PC-3 (cell line): ENCODE data around the gene TPST1. TPM values are rescaled to one million over a fixed set of nuclear protein-coding genes. Genes with fewer than 3 reads are reported as not detected.

Source experiments
- ATAC-seq: fragments of 200-7000 bp; cut with Tn5 transposase; 2 replicates; pipeline ENCODE4 v1.9.1; 2020; ENCODE audit warnings: mild to moderate bottlenecking, moderate library complexity
- BruUV-seq: library from RNA; stranded (reverse); fragments of 400-500 nt; replicated peaks from 2 replicates; lab custom pipeline; 2021; lab: Mats Ljungman, UMichigan
- CTCF ChIA-PET: fragments of 300-600 bp; sonication (Branson Sonifier 250); formaldehyde crosslinking; loops from one replicate; lab custom pipeline; 2022; ENCODE audit warnings: antibody characterized with exemption; lab: Charles Lee
- POLR2A ChIA-PET: fragments of 300-600 bp; sonication (Branson Sonifier 250); formaldehyde crosslinking; loops from one replicate; lab custom pipeline; 2022; ENCODE audit warnings: antibody characterized with exemption; ENCODE audit not compliant: unreplicated experiment; lab: Charles Lee
- DNase-seq: peaks from one replicate; pipeline ENCODE4 v3.0.0-alpha.2; 2015
- H2AFZ ChIP-seq: fragments of 300-600 bp; sonication (generic); 2 replicates; pipeline ENCODE4 v1.6.0; 2016; ENCODE audit warnings: antibody characterized with exemption, low read length
- H3F3A ChIP-seq: fragments of 300-600 bp; sonication (generic); one replicate; pipeline ENCODE4 v1.6.0; 2017; ENCODE audit warnings: antibody characterized with exemption, low read length, control low read depth, mild to moderate bottlenecking; ENCODE audit not compliant: unreplicated experiment
- H3K27ac ChIP-seq: fragments of 300-600 bp; sonication (generic); 2 replicates; pipeline ENCODE4 v1.5.1; 2016; ENCODE audit warnings: mild to moderate bottlenecking, low read length
- H3K27me3 ChIP-seq: fragments of 300-600 bp; sonication (generic); 2 replicates; pipeline ENCODE4 v1.6.1; 2016; ENCODE audit warnings: low read length, mixed read lengths
- H3K36me3 ChIP-seq: fragments of 300-600 bp; sonication (generic); 2 replicates; pipeline ENCODE4 v1.6.1; 2016; ENCODE audit warnings: low read depth, mixed run types, low read length, mixed read lengths
- H3K4me1 ChIP-seq: fragments of 300-600 bp; sonication (generic); 2 replicates; pipeline ENCODE4 v1.5.1; 2016; ENCODE audit warnings: low read length; ENCODE audit not compliant: insufficient read depth
- H3K4me2 ChIP-seq: fragments of 300-600 bp; sonication (generic); 2 replicates; pipeline ENCODE4 v1.6.0; 2016; ENCODE audit warnings: low read length
- H3K4me3 ChIP-seq: fragments of 300-600 bp; sonication (generic); 2 replicates; pipeline ENCODE4 v1.5.1; 2016; ENCODE audit warnings: mild to moderate bottlenecking, low read length, mixed read lengths
- H3K79me2 ChIP-seq: fragments of 300-600 bp; sonication (generic); 2 replicates; pipeline ENCODE4 v1.6.1; 2017; ENCODE audit warnings: low read length, mixed read lengths
- H3K9ac ChIP-seq: fragments of 300-600 bp; sonication (generic); 2 replicates; pipeline ENCODE4 v1.6.0; 2016; ENCODE audit warnings: mild to moderate bottlenecking, low read length
- H3K9me2 ChIP-seq: fragments of 300-600 bp; sonication (generic); replicated peaks from 2 replicates; pipeline ENCODE4 v1.6.1; 2016; ENCODE audit warnings: mixed run types, low read length, mixed read lengths
- H3K9me3 ChIP-seq: fragments of 300-600 bp; sonication (generic); 2 replicates; pipeline ENCODE4 v1.6.1; 2016; ENCODE audit warnings: low read length, mixed read lengths
- H4K20me1 ChIP-seq: fragments of 300-600 bp; sonication (generic); 2 replicates; pipeline ENCODE4 v1.6.1; 2016; ENCODE audit warnings: low read length, mixed read lengths
- CTCF ChIP-seq: fragments of 300-600 bp; sonication (generic); conservative IDR thresholded peaks from 2 replicates; pipeline ENCODE4 v1.5.1; 2017; ENCODE audit warnings: antibody characterized with exemption, low read depth, mild to moderate bottlenecking, low read length
- EZH2 ChIP-seq: fragments of 300-600 bp; sonication (generic); IDR thresholded peaks from one replicate; pipeline ENCODE4 v1.6.1; 2017; ENCODE audit warnings: antibody characterized with exemption, mild to moderate bottlenecking, low read length; ENCODE audit not compliant: unreplicated experiment
- EZH2phosphoT487 ChIP-seq: fragments of 300-600 bp; sonication (generic); IDR thresholded peaks from 2 replicates; pipeline ENCODE4 v1.6.1; 2018; ENCODE audit warnings: mild to moderate bottlenecking, antibody characterized with exemption, low read length, borderline replicate concordance
- intact Hi-C: fragments of 100-400 bp; cut with micrococcal nuclease; formaldehyde crosslinking; loops from 2 replicates; pipeline ENCODE4 v1.9.0; 2023
- total RNA-seq: library from RNA; depleted of rRNA; stranded (reverse); fragments of >200 nt; gene quantifications from 2 replicates; pipeline ENCODE4 v1.2.3, GENCODE V29; 2014

The TPST1 gene
- total RNA-seq, 1 experiment from 2014 or later, result 14.4 TPM

DNA sequence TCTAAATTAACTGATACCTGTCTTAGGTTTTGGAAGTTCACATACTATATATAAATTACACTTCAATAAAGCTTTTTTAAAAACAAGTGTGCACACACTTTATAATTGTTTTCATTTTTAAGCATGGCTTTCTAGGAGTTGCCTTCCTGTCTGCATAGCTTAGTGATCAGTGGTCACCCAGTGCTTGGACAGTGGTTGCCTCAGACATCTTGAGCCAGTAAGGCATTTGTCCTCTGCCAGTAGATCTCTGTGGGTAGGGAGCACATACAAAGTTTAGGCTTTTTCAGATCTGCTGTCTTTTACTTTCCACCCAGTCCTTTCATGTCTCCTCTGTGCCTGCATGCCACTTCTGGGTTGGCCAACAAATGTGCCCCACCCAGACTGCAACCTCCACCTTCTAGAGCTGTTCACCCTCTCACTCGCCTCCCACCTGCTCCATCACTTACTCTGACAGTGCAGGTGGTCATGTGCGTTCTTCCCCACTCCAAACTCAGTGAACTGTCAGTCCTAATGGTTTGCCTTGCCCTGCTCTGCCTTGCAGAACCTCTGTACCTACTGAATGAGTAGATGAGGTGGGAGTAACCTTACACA is 31.7 kb downstream of the TPST1 start:
- Histone ChIP-seq H2AFZ (no peak overlapping the region), H3K27me3 (no peaks in the 10 kb centered on the region), H3F3A (no peaks in the 10 kb centered on the region), H3K36me3 (no peaks in the 10 kb centered on the region), H3K27ac (no peak overlapping the region), H3K4me2 (no peak overlapping the region), H4K20me1 (no peaks in the 10 kb centered on the region), H3K9ac (no peak overlapping the region), H3K79me2 (no peaks in the 10 kb centered on the region), H3K4me3 (no peak overlapping the region), H3K9me3 (no peaks in the 10 kb centered on the region), H3K9me2 (no peaks in the 10 kb centered on the region), H3K4me1 (no peaks in the 10 kb centered on the region)
- ChIA-PET POLR2A (no interaction called here), CTCF (no interaction called here)
- BruUV-seq, result no TSS peak
- TF ChIP-seq CTCF, result no peak
- no peak for TF ChIP-seq EZH2phosphoT487
- no peak for TF ChIP-seq EZH2
- DNase-seq, result no peak
- no peak for ATAC-seq
- intact Hi-C loops, result no loop called here

GRCh38 chr7:66237906-66238772 is 33.0 kb downstream of the TPST1 start:
- H4K20me1 ChIP-seq, result no peaks in the 10 kb centered on the region
- no peaks in the 10 kb centered on the region for H3K79me2 ChIP-seq
- no peak overlapping the region for H3K27ac ChIP-seq
- H3K4me1 ChIP-seq, result no peaks in the 10 kb centered on the region
- ChIA-PET CTCF (interaction anchor here (0.7 kb wide), 1 partner anchor 225 kb away, joined by 3 read pairs; no protein-coding TSS in a partner anchor), POLR2A (no interaction called here)
- no peak overlapping the region for H2AFZ ChIP-seq
- no peaks in the 10 kb centered on the region for H3K9me2 ChIP-seq
- no peak overlapping the region for H3K9ac ChIP-seq
- no peaks in the 10 kb centered on the region for H3K9me3 ChIP-seq
- no peak for TF ChIP-seq CTCF
- no peak for TF ChIP-seq EZH2phosphoT487
- no peak for TF ChIP-seq EZH2
- DNase-seq, result no peak
- no TSS peak for BruUV-seq
- no peaks in the 10 kb centered on the region for H3K27me3 ChIP-seq
- H3K4me3 ChIP-seq, result no peak overlapping the region
- no peaks in the 10 kb centered on the region for H3K36me3 ChIP-seq
- intact Hi-C loops, result no loop called here
- ATAC-seq, result no peak
- no peaks in the 10 kb centered on the region for H3F3A ChIP-seq
- H3K4me2 ChIP-seq, result no peak overlapping the region
